ENCODE results near the gene ATP2B1.

DNA sequence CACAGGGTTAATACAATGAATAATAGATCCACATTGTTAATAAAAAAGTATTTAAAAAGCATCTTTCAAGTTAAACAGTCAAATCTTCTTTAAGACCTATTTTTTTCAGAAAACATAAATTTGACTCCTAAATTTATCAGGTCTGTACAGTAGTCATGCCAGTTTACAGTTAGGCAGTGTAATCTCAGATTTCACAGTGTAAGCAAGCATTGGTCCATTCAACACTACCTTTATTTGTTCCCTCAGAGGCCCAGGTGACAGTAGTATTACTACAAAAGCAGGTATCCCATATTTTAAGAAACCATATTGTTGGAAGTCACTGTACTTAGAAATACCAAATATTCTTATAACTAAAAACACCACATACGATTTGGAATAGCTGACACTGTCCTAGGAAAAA, 6.1 kb downstream of the ATP2B1 start:
- TF ChIP-seq, protein P1, sequence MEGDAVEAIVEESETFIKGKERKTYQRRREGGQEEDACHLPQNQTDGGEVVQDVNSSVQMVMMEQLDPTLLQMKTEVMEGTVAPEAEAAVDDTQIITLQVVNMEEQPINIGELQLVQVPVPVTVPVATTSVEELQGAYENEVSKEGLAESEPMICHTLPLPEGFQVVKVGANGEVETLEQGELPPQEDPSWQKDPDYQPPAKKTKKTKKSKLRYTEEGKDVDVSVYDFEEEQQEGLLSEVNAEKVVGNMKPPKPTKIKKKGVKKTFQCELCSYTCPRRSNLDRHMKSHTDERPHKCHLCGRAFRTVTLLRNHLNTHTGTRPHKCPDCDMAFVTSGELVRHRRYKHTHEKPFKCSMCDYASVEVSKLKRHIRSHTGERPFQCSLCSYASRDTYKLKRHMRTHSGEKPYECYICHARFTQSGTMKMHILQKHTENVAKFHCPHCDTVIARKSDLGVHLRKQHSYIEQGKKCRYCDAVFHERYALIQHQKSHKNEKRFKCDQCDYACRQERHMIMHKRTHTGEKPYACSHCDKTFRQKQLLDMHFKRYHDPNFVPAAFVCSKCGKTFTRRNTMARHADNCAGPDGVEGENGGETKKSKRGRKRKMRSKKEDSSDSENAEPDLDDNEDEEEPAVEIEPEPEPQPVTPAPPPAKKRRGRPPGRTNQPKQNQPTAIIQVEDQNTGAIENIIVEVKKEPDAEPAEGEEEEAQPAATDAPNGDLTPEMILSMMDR (IDR thresholded peaks at IDR 0.05; ENCODE audit: low read depth, low read length, poor library complexity, severe bottlenecking), result no peak
- TF ChIP-seq EZH2phosphoT487 (IDR thresholded peaks at IDR 0.05; ENCODE audit: borderline replicate concordance, low read length), result no peak
